Type B pancreatic cell (in vitro differentiated cells): ENCODE results near the gene SLC5A2. TPM values are rescaled to one million over a fixed set of nuclear protein-coding genes. Genes with fewer than 3 reads are reported as not detected.
A peak's percentile ranks its signal among the peaks of the same experiment; 100 is the strongest.

ENCODE experiments used
- DNase-seq: peaks from one replicate; pipeline ENCODE4 v3.0.0; 2021; ENCODE audit warnings: mixed read lengths; ENCODE audit not compliant: unreplicated experiment; ENCODE audit errors: extremely low spot score
- H3K27ac Mint-ChIP-seq: 2 replicates; pipeline ENCODE4 v1.8.0; 2021; ENCODE audit warnings: mild to moderate bottlenecking, mixed read lengths
- H3K27me3 Mint-ChIP-seq: 2 replicates; pipeline ENCODE4 v1.8.0; 2021; ENCODE audit warnings: mixed read lengths
- H3K36me3 Mint-ChIP-seq: 2 replicates; pipeline ENCODE4 v1.8.0; 2021; ENCODE audit warnings: mixed read lengths
- H3K4me1 Mint-ChIP-seq: one replicate; pipeline ENCODE4 v1.8.0; 2021; ENCODE audit warnings: mixed read lengths; ENCODE audit not compliant: unreplicated experiment
- H3K4me3 Mint-ChIP-seq: 2 replicates; pipeline ENCODE4 v1.8.0; 2021; ENCODE audit warnings: mild to moderate bottlenecking, mixed read lengths
- H3K9me3 Mint-ChIP-seq: 2 replicates; pipeline ENCODE4 v1.8.0; 2021; ENCODE audit warnings: mixed read lengths
- total RNA-seq: library from RNA; stranded (reverse); gene quantifications from 2 replicates; pipeline ENCODE4 v1.2.1, GENCODE V29; 2021; ENCODE audit warnings: low replicate concordance
- TF ChIP-seq, protein P1 (sequence below): fragments of 200-600 bp; sonication (generic); conservative IDR thresholded peaks from 2 replicates; pipeline ENCODE4 v1.5.0; 2021; ENCODE audit warnings: antibody characterized with exemption, mild to moderate bottlenecking

Gene SLC5A2
- total RNA-seq, 1 donor from 2014 or later = 0.41 TPM

DNA sequence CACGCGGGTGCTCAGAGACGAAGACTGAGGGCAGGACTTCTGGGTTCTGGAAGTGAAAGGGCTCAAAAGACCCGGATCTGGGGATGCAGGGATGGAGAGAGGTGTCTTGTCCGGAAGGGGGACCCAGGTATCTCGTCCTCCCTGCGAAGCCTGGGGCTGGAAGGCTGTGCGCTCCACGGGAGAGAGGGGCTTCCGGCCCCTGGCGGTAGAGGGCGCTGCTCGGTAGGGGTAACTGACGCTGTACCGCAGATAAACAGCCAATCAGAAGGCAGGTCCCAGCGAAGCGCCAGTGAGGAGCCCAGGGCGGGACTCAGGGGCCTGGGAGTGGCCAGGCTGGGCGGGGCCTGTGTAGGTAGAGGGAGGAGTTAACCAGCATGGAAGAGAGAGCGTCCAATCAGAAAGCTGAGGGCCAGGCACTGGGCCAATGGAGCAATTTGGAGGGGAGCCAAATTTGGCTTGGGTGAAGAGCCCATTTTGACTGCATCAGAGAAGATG lies 10.2 kb upstream of the SLC5A2 start:
- peaks cover 5% of the 10 kb centered on the region for H3K36me3 Mint-ChIP-seq
- DNase-seq = no peak
- no peaks in the 10 kb centered on the region for H3K9me3 Mint-ChIP-seq
- H3K4me1 Mint-ChIP-seq = peaks cover 15% of the 10 kb centered on the region
- peak overlapping the region; percentile 87 for H3K4me3 Mint-ChIP-seq
- TF ChIP-seq, protein P1, sequence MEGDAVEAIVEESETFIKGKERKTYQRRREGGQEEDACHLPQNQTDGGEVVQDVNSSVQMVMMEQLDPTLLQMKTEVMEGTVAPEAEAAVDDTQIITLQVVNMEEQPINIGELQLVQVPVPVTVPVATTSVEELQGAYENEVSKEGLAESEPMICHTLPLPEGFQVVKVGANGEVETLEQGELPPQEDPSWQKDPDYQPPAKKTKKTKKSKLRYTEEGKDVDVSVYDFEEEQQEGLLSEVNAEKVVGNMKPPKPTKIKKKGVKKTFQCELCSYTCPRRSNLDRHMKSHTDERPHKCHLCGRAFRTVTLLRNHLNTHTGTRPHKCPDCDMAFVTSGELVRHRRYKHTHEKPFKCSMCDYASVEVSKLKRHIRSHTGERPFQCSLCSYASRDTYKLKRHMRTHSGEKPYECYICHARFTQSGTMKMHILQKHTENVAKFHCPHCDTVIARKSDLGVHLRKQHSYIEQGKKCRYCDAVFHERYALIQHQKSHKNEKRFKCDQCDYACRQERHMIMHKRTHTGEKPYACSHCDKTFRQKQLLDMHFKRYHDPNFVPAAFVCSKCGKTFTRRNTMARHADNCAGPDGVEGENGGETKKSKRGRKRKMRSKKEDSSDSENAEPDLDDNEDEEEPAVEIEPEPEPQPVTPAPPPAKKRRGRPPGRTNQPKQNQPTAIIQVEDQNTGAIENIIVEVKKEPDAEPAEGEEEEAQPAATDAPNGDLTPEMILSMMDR = peak; percentile 75
- peaks cover 41% of the 10 kb centered on the region for H3K27me3 Mint-ChIP-seq
- peak overlapping the region; percentile 31 for H3K27ac Mint-ChIP-seq

DNA sequence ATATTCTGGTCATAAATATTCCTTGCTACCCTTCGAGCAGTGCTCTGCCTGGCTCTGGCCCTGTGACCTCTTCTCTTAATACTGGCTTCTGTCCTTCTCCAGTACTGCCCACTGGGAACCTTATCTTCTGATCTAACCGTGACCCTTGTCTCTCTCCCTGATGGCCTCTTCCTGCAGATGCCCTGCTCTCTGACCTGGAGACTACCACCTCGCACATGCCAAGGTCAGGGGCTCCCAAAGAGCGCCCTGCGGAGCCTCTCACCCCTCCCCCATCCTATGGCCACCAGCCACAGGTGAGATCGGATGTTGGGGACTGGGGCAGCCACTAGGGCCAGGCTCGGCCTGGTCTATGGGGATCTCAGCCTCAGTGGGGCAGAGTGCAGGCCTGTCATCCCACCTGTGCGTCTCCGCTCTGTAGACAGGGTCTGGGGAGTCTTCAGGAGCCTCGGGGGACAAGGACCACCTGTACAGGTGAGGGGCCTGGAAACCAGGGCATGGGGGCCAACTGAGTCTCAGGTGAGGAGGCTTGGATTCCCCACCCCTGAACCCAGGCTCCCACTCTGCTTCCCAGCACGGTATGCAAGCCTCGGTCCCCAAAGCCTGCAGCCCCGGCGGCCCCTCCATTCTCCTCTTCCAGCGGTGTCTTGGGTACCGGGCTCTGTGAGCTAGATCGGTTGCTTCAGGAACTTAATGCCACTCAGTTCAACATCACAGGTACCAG lies 9.5 kb upstream of the SLC5A2 start:
- H3K9me3 Mint-ChIP-seq = no peaks in the 10 kb centered on the region
- TF ChIP-seq, protein P1 = no peak
- peak overlapping the region; percentile 87 for H3K4me3 Mint-ChIP-seq
- no peak for DNase-seq
- peaks cover 15% of the 10 kb centered on the region for H3K4me1 Mint-ChIP-seq
- H3K27me3 Mint-ChIP-seq = peaks cover 46% of the 10 kb centered on the region
- peaks cover 5% of the 10 kb centered on the region for H3K36me3 Mint-ChIP-seq
- H3K27ac Mint-ChIP-seq = peak overlapping the region; percentile 31

DNA sequence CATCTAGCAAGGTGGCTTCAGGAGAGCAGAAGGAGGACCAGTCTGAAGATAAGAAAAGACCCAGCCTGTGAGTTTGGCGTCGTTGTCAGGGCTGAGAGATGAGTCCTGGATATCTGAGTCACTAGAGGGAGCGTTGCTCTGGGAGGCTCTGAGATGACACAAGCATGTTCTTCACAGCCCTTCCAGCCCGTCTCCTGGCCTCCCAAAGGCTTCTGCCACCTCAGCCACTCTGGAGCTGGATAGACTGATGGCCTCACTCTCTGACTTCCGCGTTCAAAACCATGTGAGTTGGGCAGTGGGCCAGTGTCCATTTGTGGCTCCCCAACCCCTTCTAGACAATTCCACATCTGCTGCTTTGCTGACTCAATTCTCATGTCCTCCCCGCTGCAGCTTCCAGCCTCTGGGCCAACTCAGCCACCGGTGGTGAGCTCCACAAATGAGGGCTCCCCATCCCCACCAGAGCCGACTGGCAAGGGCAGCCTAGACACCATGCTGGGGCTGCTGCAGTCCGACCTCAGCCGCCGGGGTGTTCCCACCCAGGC lies 8.7 kb upstream of the SLC5A2 start:
- H3K4me1 Mint-ChIP-seq = peaks cover 15% of the 10 kb centered on the region
- TF ChIP-seq, protein P1 = no peak
- no peak for DNase-seq
- H3K36me3 Mint-ChIP-seq = peaks cover 5% of the 10 kb centered on the region
- peak overlapping the region; percentile 45 for H3K4me3 Mint-ChIP-seq
- no peaks in the 10 kb centered on the region for H3K9me3 Mint-ChIP-seq
- H3K27me3 Mint-ChIP-seq = peaks cover 46% of the 10 kb centered on the region
- H3K27ac Mint-ChIP-seq = no peak overlapping the region

DNA sequence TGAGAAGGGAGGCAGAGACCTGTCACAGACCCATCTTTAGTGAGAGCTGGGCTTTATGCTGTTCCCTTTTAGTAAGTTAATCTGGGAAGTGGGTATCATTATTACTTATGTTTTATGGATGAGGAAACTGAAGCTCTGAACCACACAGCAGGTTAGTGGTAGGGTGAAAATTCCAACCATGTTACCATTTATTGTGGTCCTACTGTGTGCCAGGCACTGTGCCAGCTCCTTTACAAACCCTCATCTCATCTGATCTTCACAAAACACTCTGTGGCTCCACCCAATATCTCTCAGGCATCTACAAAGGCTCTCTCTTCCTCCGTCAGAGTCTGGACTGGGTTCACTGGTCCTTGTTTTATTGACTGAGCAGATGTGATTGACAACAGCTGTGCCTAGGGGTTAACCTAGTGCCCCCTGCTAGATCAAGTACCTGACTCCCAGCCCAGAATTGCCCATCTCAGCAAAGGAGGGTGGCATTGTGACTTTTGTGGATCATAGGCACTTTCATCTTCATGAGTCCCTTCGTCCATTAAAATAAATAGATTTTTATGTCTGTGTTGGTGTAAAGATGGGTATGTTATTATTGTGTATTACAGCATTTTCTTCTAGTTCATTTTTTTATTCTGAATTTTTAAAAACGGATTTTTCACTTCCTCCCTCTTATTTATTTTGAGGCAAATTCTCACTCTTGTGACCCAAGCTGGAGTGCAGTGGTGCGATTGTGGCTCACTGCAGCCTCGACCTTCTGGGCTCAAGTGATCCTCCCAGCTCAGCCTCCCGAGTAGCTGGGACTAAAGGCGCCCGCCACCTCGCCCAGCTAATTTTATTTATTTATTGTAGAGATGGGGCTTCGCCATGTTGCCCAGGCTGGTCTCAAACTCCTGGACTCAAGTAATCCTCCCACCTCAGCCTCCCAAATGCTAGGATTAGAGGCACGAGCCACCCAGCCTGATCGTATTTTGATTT lies 7.9 kb upstream of the SLC5A2 start:
- no peak overlapping the region for H3K27ac Mint-ChIP-seq
- TF ChIP-seq, protein P1 = no peak
- no peak for DNase-seq
- H3K4me3 Mint-ChIP-seq = no peak overlapping the region
- peaks cover 15% of the 10 kb centered on the region for H3K4me1 Mint-ChIP-seq
- peaks cover 51% of the 10 kb centered on the region for H3K27me3 Mint-ChIP-seq
- peaks cover 5% of the 10 kb centered on the region for H3K36me3 Mint-ChIP-seq
- no peaks in the 10 kb centered on the region for H3K9me3 Mint-ChIP-seq

DNA sequence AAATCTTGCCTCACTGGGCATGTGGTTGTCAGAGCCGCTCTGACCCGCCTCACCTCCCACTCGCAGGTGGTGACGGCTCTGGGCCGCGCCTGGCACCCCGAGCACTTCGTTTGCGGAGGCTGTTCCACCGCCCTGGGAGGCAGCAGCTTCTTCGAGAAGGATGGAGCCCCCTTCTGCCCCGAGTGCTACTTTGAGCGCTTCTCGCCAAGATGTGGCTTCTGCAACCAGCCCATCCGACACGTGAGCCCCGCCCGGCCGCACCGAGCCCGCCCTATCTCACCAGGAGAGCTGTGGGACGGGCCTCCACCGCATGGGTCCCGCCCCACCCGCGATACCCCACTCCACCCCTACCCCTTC lies 7.0 kb upstream of the SLC5A2 start:
- H3K27ac Mint-ChIP-seq = peak overlapping the region; percentile 36
- no peak for DNase-seq
- no peaks in the 10 kb centered on the region for H3K9me3 Mint-ChIP-seq
- peaks cover 57% of the 10 kb centered on the region for H3K27me3 Mint-ChIP-seq
- TF ChIP-seq, protein P1 = no peak
- peaks cover 15% of the 10 kb centered on the region for H3K4me1 Mint-ChIP-seq
- H3K4me3 Mint-ChIP-seq = peak overlapping the region; percentile 83
- peaks cover 5% of the 10 kb centered on the region for H3K36me3 Mint-ChIP-seq
